HepG2 (cell line): ENCODE data around the gene CORT. TPM values are rescaled to one million over a fixed set of nuclear protein-coding genes. Genes with fewer than 3 reads are reported as not detected.

Experiments
- CC2D1A ChIP-seq: sonication (generic); formaldehyde crosslinking; IDR thresholded peaks from 2 replicates; pipeline ENCODE4 v1.8.1; 2023; ENCODE audit warnings: mild to moderate bottlenecking, missing genetic modification reagents
- GABPB1 ChIP-seq: IDR thresholded peaks from 2 replicates; pipeline ENCODE4 v1.6.1; 2016; ENCODE audit warnings: mild to moderate bottlenecking, missing genetic modification reagents, moderate library complexity, missing compliant biosample characterization
- KDM2A ChIP-seq: sonication (generic); formaldehyde crosslinking; IDR thresholded peaks from 2 replicates; pipeline ENCODE4 v1.4.0; 2020; ENCODE audit warnings: low read depth, missing genetic modification reagents, borderline replicate concordance
- KLF12 ChIP-seq: sonication (generic); formaldehyde crosslinking; IDR thresholded peaks from 2 replicates; pipeline ENCODE4 v1.4.0; 2020; ENCODE audit warnings: missing genetic modification reagents, borderline replicate concordance
- NFYC ChIP-seq: IDR thresholded peaks from 2 replicates; pipeline ENCODE4 v1.6.1; 2016; ENCODE audit warnings: missing genetic modification reagents, missing compliant biosample characterization
- NKX3-1 ChIP-seq: sonication (generic); formaldehyde crosslinking; IDR thresholded peaks from 2 replicates; pipeline ENCODE4 v1.5.0; 2020; ENCODE audit warnings: missing genetic modification reagents
- SETDB1 ChIP-seq: sonication (generic); formaldehyde crosslinking; IDR thresholded peaks from 2 replicates; pipeline ENCODE4 v1.5.1; 2020; ENCODE audit warnings: missing genetic modification reagents, mild to moderate bottlenecking, borderline replicate concordance
- SMYD3 ChIP-seq: sonication (generic); formaldehyde crosslinking; IDR thresholded peaks from 2 replicates; pipeline ENCODE4 v1.8.1; 2023; ENCODE audit warnings: mild to moderate bottlenecking, missing genetic modification reagents
- TARDBP ChIP-seq: sonication (generic); formaldehyde crosslinking; IDR thresholded peaks from 2 replicates; pipeline ENCODE4 v1.8.0; 2022; ENCODE audit warnings: mild to moderate bottlenecking, missing genetic modification reagents
- ZBTB7B ChIP-seq: sonication (generic); formaldehyde crosslinking; IDR thresholded peaks from 2 replicates; pipeline ENCODE4 v1.4.0; 2020; ENCODE audit warnings: missing genetic modification reagents
- ZNF775 ChIP-seq: sonication (generic); formaldehyde crosslinking; IDR thresholded peaks from 2 replicates; pipeline ENCODE4 v1.4.0; 2020; ENCODE audit warnings: missing genetic modification reagents, mild to moderate bottlenecking, moderate library complexity, borderline replicate concordance
- polyA plus RNA-seq, 8 experiments: library from polyadenylated mRNA; depleted of rRNA in 3 of 8; stranded (reverse) in 7 of 8; unstranded in 1 of 8; fragments of >200 nt; fragmentation: Illumina TruSeq in 4 of 8; extraction: Trizol in 4 of 8; gene quantifications; 2 replicates each; pipeline versions ENCODE4 v1.2.1 to v1.2.3, GENCODE V29; 2011 to 2016; ENCODE audit warnings: low read depth in 4 of 8, missing spikeins in 1 of 8, mixed read lengths in 1 of 8; ENCODE audit not compliant: insufficient read depth in 1 of 8
- total RNA-seq, 5 experiments: library from RNA; depleted of rRNA; stranded (reverse); fragments of >200 nt; fragmentation: Illumina TruSeq; extraction: Trizol; gene quantifications; 2 replicates each; pipeline ENCODE4 v1.2.3, GENCODE V29; 2016; ENCODE audit warnings: low read depth in 1 of 5
- TF ChIP-seq, protein P1 (sequence below): sonication (generic); formaldehyde crosslinking; IDR thresholded peaks from 2 replicates; pipeline ENCODE4 v1.4.0; 2020; ENCODE audit warnings: missing genetic modification reagents
- TF ChIP-seq, protein P2 (sequence below), 2 experiments: sonication (generic) in 1 of 2; formaldehyde crosslinking in 1 of 2; IDR thresholded peaks; 2 replicates each; pipeline versions ENCODE4 v1.5.1 to v1.6.1; 2011 to 2020; ENCODE audit warnings: borderline replicate concordance in 1 of 2, low read depth in 1 of 2, low read length in 1 of 2, mild to moderate bottlenecking in 1 of 2, missing genetic modification reagents in 1 of 2, moderate library complexity in 1 of 2
- TF ChIP-seq, protein P3 (sequence below): sonication (generic); formaldehyde crosslinking; IDR thresholded peaks from 2 replicates; pipeline ENCODE4 v1.5.0; 2020; ENCODE audit warnings: mild to moderate bottlenecking, missing genetic modification reagents, borderline replicate concordance

Gene CORT
- total and polyA plus RNA-seq, 2 of the 13 experiments (the other 11 are each of a cell fraction or from before 2014, with no cell fraction given), result 0.11 to 0.62 TPM

GRCh38 chr1:10430216-10431069 lies 19.4 kb upstream of the CORT start, which contains the start of gene CENPS (continued):
- peak; percentile 95 for TF ChIP-seq SMYD3 (CRISPR knock-in tag)
- TF ChIP-seq SETDB1 (CRISPR knock-in tag), result no peak
- peak; percentile 94 for TF ChIP-seq TARDBP (CRISPR knock-in tag)
- peak; percentile 69 for TF ChIP-seq ZBTB7B
- peak; percentile 77; the same call in 1 of the 2 replicates for TF ChIP-seq KLF12 (CRISPR knock-in tag)
- TF ChIP-seq NFYC, result no peak
- peak; percentile 87 for TF ChIP-seq GABPB1 (CRISPR knock-in tag)
- TF ChIP-seq, protein P1, sequence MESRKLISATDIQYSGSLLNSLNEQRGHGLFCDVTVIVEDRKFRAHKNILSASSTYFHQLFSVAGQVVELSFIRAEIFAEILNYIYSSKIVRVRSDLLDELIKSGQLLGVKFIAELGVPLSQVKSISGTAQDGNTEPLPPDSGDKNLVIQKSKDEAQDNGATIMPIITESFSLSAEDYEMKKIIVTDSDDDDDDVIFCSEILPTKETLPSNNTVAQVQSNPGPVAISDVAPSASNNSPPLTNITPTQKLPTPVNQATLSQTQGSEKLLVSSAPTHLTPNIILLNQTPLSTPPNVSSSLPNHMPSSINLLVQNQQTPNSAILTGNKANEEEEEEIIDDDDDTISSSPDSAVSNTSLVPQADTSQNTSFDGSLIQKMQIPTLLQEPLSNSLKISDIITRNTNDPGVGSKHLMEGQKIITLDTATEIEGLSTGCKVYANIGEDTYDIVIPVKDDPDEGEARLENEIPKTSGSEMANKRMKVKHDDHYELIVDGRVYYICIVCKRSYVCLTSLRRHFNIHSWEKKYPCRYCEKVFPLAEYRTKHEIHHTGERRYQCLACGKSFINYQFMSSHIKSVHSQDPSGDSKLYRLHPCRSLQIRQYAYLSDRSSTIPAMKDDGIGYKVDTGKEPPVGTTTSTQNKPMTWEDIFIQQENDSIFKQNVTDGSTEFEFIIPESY (CRISPR knock-in tag), result peak; percentile 49; the same call in 1 of the 2 replicates
- TF ChIP-seq, protein P2, sequence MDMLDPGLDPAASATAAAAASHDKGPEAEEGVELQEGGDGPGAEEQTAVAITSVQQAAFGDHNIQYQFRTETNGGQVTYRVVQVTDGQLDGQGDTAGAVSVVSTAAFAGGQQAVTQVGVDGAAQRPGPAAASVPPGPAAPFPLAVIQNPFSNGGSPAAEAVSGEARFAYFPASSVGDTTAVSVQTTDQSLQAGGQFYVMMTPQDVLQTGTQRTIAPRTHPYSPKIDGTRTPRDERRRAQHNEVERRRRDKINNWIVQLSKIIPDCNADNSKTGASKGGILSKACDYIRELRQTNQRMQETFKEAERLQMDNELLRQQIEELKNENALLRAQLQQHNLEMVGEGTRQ (IDR thresholded peaks at IDR 0.05; ENCODE audit: low read depth, low read length), result no peak
- TF ChIP-seq, protein P2 (CRISPR knock-in tag; IDR thresholded peaks at IDR 0.05; ENCODE audit: borderline replicate concordance), result peak; percentile 54; the same call in 1 of the 2 replicates
- peak; percentile 83 for TF ChIP-seq KDM2A (CRISPR knock-in tag)
- TF ChIP-seq CC2D1A (CRISPR knock-in tag), result 0 out of 2 replicates have a peak, but pooled peaks have one; percentile 83
- TF ChIP-seq, protein P3, sequence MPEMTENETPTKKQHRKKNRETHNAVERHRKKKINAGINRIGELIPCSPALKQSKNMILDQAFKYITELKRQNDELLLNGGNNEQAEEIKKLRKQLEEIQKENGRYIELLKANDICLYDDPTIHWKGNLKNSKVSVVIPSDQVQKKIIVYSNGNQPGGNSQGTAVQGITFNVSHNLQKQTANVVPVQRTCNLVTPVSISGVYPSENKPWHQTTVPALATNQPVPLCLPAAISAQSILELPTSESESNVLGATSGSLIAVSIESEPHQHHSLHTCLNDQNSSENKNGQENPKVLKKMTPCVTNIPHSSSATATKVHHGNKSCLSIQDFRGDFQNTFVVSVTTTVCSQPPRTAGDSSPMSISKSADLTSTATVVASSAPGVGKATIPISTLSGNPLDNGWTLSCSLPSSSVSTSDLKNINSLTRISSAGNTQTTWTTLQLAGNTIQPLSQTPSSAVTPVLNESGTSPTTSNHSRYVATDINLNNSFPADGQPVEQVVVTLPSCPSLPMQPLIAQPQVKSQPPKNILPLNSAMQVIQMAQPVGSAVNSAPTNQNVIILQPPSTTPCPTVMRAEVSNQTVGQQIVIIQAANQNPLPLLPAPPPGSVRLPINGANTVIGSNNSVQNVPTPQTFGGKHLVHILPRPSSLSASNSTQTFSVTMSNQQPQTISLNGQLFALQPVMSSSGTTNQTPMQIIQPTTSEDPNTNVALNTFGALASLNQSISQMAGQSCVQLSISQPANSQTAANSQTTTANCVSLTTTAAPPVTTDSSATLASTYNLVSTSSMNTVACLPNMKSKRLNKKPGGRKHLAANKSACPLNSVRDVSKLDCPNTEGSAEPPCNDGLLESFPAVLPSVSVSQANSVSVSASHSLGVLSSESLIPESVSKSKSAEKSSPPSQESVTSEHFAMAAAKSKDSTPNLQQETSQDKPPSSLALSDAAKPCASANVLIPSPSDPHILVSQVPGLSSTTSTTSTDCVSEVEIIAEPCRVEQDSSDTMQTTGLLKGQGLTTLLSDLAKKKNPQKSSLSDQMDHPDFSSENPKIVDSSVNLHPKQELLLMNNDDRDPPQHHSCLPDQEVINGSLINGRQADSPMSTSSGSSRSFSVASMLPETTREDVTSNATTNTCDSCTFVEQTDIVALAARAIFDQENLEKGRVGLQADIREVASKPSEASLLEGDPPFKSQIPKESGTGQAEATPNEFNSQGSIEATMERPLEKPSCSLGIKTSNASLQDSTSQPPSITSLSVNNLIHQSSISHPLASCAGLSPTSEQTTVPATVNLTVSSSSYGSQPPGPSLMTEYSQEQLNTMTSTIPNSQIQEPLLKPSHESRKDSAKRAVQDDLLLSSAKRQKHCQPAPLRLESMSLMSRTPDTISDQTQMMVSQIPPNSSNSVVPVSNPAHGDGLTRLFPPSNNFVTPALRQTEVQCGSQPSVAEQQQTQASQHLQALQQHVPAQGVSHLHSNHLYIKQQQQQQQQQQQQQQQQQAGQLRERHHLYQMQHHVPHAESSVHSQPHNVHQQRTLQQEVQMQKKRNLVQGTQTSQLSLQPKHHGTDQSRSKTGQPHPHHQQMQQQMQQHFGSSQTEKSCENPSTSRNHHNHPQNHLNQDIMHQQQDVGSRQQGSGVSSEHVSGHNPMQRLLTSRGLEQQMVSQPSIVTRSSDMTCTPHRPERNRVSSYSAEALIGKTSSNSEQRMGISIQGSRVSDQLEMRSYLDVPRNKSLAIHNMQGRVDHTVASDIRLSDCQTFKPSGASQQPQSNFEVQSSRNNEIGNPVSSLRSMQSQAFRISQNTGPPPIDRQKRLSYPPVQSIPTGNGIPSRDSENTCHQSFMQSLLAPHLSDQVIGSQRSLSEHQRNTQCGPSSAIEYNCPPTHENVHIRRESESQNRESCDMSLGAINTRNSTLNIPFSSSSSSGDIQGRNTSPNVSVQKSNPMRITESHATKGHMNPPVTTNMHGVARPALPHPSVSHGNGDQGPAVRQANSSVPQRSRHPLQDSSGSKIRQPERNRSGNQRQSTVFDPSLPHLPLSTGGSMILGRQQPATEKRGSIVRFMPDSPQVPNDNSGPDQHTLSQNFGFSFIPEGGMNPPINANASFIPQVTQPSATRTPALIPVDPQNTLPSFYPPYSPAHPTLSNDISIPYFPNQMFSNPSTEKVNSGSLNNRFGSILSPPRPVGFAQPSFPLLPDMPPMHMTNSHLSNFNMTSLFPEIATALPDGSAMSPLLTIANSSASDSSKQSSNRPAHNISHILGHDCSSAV (CRISPR knock-in tag), result peak; percentile 71; the same call in 1 of the 2 replicates
- TF ChIP-seq ZNF775, result peak; percentile 66; the same call in 1 of the 2 replicates
- TF ChIP-seq NKX3-1 (CRISPR knock-in tag), result peak; percentile 76; the same call in 1 of the 2 replicates
